Natural killer cell (primary cell): ENCODE data around the gene EPC2. TPM values are rescaled to one million over a fixed set of nuclear protein-coding genes. Genes with fewer than 3 reads are reported as not detected.

Experiments
- ATAC-seq, 3 donors: fragments of 150-1000 bp in 2 of 3; fragments of 200-7000 bp in 1 of 3; cut with Tn5 transposase; 1 replicate in 1 of 3; 2 replicates in 2 of 3; pipeline ENCODE4 v1.10.0; 2021; ENCODE audit warnings: mild to moderate bottlenecking in 2 of 3, moderate library complexity in 2 of 3
- DNase-seq, 2 donors: peaks; one replicate each; pipeline versions ENCODE4 v3.0.0 to v3.0.0-alpha.2; 2013 to 2021; ENCODE audit warnings: mixed read lengths in 1 of 2
- H3K27ac ChIP-seq: one replicate; pipeline ENCODE4 v1.5.1; 2013; ENCODE audit warnings: mild to moderate bottlenecking, low read length
- H3K27me3 ChIP-seq: one replicate; pipeline ENCODE4 v1.6.1; 2013; ENCODE audit warnings: low read length; ENCODE audit not compliant: control insufficient read depth, insufficient read depth
- H3K36me3 ChIP-seq: one replicate; pipeline ENCODE4 v1.6.1; 2013; ENCODE audit warnings: low read length; ENCODE audit not compliant: control insufficient read depth, insufficient read depth
- H3K4me1 ChIP-seq: one replicate; pipeline ENCODE4 v1.6.1; 2013; ENCODE audit warnings: low read length; ENCODE audit not compliant: control insufficient read depth, insufficient read depth
- H3K4me3 ChIP-seq: one replicate; pipeline ENCODE4 v1.5.1; 2013; ENCODE audit warnings: low read length
- H3K9me3 ChIP-seq: one replicate; pipeline ENCODE4 v1.6.1; 2013; ENCODE audit warnings: low read length; ENCODE audit not compliant: control insufficient read depth, insufficient read depth
- H3K27ac Mint-ChIP-seq, 2 donors: one replicate each; pipeline ENCODE4 v1.8.0; 2022; ENCODE audit warnings: mild to moderate bottlenecking in 2 of 2, mixed read lengths in 2 of 2, moderate library complexity in 1 of 2
- H3K27me3 Mint-ChIP-seq, 2 donors: one replicate each; pipeline ENCODE4 v1.8.0; 2022; ENCODE audit warnings: low read depth in 2 of 2, mixed read lengths in 2 of 2
- H3K36me3 Mint-ChIP-seq: one replicate; pipeline ENCODE4 v1.8.0; 2022; ENCODE audit warnings: mixed read lengths
- H3K4me1 Mint-ChIP-seq, 2 donors: one replicate each; pipeline ENCODE4 v1.8.0; 2022; ENCODE audit warnings: mixed read lengths in 2 of 2
- H3K4me3 Mint-ChIP-seq: one replicate; pipeline ENCODE4 v1.8.0; 2022; ENCODE audit warnings: mild to moderate bottlenecking, moderate library complexity, mixed read lengths
- H3K9me3 Mint-ChIP-seq, 2 donors: one replicate each; pipeline ENCODE4 v1.8.0; 2022; ENCODE audit warnings: mixed read lengths in 2 of 2
- CTCF ChIP-seq: fragments of 200-600 bp; IDR thresholded peaks from one replicate; pipeline ENCODE4 v1.8.0; 2022; ENCODE audit warnings: antibody characterized with exemption
- WGBS: methylation state at CpG from one replicate; pipeline ENCODE4 v1.1.7; 2013; ENCODE audit warnings: missing lambda C conversion rate; ENCODE audit not compliant: insufficient coverage; 5-methylcytosine and 5-hydroxymethylcytosine counted together
- intact Hi-C: fragments of 100-400 bp; cut with micrococcal nuclease; formaldehyde crosslinking; loops from one replicate; pipeline ENCODE4 v1.14.2; 2022
- total RNA-seq, 4 donors: library from RNA; stranded (reverse); fragments of 120-200 nt in 1 of 4; gene quantifications; one replicate each; pipeline versions ENCODE4 v1.2.3 to v1.2.4, GENCODE V29; 2013 to 2022

Gene EPC2
- total RNA-seq, 3 donors from 2014 or later (not counting 1 experiment from before 2014, with no cell fraction given): 64.6 to 76.3 (median 66.1) TPM

DNA sequence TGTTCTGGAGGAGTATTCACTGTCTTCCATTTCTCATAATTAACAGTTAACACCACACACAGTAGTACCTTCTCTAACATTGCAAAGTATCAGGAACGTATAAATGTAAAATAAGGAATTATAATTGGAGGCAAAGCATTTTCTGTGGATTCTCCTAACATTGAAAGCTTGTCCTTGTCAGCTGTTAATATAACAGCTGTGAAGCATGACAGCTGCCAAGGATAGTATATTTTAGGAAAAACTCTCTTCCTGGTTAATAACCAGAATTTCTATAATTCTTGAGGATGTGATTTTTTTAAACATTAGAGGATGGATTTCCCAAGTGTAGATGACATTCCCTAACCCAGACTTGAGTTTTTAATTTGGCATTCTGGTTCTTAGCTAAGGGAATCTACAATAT, 110.3 kb downstream of the EPC2 start:
- H3K9me3 ChIP-seq: no peaks in the 10 kb centered on the region
- no peak overlapping the region for H3K4me3 Mint-ChIP-seq
- intact Hi-C loops: no loop called here
- DNase-seq (no peak), ATAC-seq (no peak)
- no peaks in the 10 kb centered on the region for H3K4me1 ChIP-seq
- WGBS: 100% methylated on average over 1 of the region's 1 CpG
- peaks cover 20 to 26% of the 10 kb centered on the region in 2 donors for H3K4me1 Mint-ChIP-seq
- H3K27ac ChIP-seq: no peak overlapping the region
- H3K27me3 Mint-ChIP-seq: no peaks in the 10 kb centered on the region
- H3K36me3 Mint-ChIP-seq: no peaks in the 10 kb centered on the region
- no peak for TF ChIP-seq CTCF
- H3K36me3 ChIP-seq: peaks cover 13% of the 10 kb centered on the region
- H3K4me3 ChIP-seq: no peak overlapping the region
- no peaks in the 10 kb centered on the region for H3K9me3 Mint-ChIP-seq
- no peaks in the 10 kb centered on the region for H3K27me3 ChIP-seq
- no peak overlapping the region for H3K27ac Mint-ChIP-seq

DNA sequence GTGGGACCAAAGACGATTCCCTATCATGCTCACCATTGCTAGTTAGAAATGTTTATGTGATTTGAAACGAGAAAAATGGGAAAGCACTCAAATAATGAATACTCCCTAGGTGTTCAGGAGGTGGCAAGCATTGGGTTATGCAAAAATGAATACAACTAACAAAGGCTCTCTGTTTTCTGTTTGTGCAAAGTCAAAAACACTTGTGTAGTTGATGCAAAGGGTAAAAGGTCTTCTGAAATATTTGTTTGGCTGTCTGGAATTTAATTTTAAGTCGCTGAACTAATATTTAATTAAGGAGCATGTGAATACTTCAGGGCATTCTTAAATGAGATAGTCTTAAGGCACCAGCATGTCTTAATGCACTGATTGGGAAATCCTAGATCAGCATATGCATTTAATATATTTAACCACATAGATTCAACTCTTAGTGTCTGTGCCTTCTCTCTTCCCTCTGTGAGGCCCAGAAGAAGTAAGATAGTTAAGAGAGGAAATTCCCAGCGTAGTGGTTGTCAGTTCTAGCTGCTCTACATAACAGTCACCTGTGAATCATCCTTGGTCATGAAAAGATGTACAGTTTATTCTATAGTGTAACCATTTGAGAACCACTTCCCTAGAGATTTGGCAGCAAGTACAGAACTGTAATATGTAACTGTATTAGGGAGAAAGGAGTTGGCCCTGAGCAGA, 111.9 kb downstream of the EPC2 start:
- Mint-ChIP-seq H3K4me3 (no peak overlapping the region), H3K27me3 (no peaks in the 10 kb centered on the region), H3K27ac (no peak overlapping the region), H3K9me3 (no peaks in the 10 kb centered on the region), H3K36me3 (no peaks in the 10 kb centered on the region), H3K4me1 (peaks cover 12 to 22% of the 10 kb centered on the region in 2 donors)
- Histone ChIP-seq H3K27me3 (no peaks in the 10 kb centered on the region), H3K9me3 (no peaks in the 10 kb centered on the region), H3K4me3 (no peak overlapping the region), H3K4me1 (no peaks in the 10 kb centered on the region), H3K27ac (no peak overlapping the region), H3K36me3 (peaks cover 13% of the 10 kb centered on the region)
- ATAC-seq (no peak), DNase-seq (no peak)
- no peak for TF ChIP-seq CTCF
- 83% methylated on average over 3 of the region's 4 CpGs for WGBS
- intact Hi-C loops: no loop called here

GRCh38 chr2:148764815-148765214, 120.3 kb downstream of the EPC2 start:
- Histone ChIP-seq H3K27ac (no peak overlapping the region), H3K27me3 (no peaks in the 10 kb centered on the region), H3K9me3 (no peaks in the 10 kb centered on the region), H3K4me1 (no peaks in the 10 kb centered on the region), H3K36me3 (peaks cover 21% of the 10 kb centered on the region), H3K4me3 (no peak overlapping the region)
- Mint-ChIP-seq H3K27me3 (no peaks in the 10 kb centered on the region), H3K4me3 (no peak overlapping the region), H3K4me1 (peaks cover 0 to 13% of the 10 kb centered on the region in 2 donors), H3K27ac (no peak overlapping the region), H3K9me3 (no peaks in the 10 kb centered on the region), H3K36me3 (no peaks in the 10 kb centered on the region)
- 71% methylated on average over 1 of the region's 3 CpGs for WGBS
- peak in 1 of 2 donors; percentile 55 for DNase-seq
- ATAC-seq: no peak
- intact Hi-C loops: no loop called here
- no peak for TF ChIP-seq CTCF

DNA sequence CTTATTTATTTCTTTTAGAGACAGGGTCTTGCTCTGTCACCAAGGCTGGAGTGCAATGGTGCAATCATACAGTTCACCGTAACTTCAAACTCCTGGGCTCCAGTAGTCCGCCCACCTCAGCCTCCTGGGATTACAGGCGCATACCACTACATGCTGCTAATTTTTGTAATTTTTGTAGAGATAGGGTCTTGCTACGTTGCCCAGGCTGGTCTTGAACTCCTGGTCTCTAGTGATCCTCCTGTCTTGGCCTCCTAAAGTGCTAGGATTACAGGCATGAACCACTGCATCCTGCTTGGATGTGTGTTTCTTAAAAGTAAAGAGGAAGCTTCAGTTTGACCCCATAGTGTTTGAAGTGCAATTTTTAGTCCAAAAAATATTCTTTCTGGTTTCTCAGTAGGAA, 125.5 kb downstream of the EPC2 start:
- Mint-ChIP-seq H3K4me1 (no peaks in the 10 kb centered on the region), H3K27ac (peak overlapping the region in 1 of 2 donors; percentile 19), H3K27me3 (no peaks in the 10 kb centered on the region), H3K4me3 (no peak overlapping the region), H3K36me3 (peaks cover 11% of the 10 kb centered on the region), H3K9me3 (no peaks in the 10 kb centered on the region)
- Histone ChIP-seq H3K36me3 (peaks cover 35% of the 10 kb centered on the region), H3K4me1 (no peaks in the 10 kb centered on the region), H3K27ac (no peak overlapping the region), H3K4me3 (no peak overlapping the region), H3K9me3 (no peaks in the 10 kb centered on the region), H3K27me3 (no peaks in the 10 kb centered on the region)
- WGBS: 100% methylated on average over 4 of the region's 4 CpGs
- ATAC-seq: no peak
- intact Hi-C loops: no loop called here
- TF ChIP-seq CTCF: no peak
- DNase-seq: no peak
